Neural progenitor cell (in vitro differentiated cells): Measurements from ENCODE around the gene AHCY. TPM values are rescaled to one million over a fixed set of nuclear protein-coding genes. Genes with fewer than 3 reads are reported as not detected.
"Not testable (repeated sequence)": the region's sequence is repeated elsewhere in the genome, so short reads cannot be mapped to it uniquely, and the experiment has no call there.

Source experiments
- DNase-seq: peaks from one replicate; pipeline ENCODE4 v3.0.0-alpha.2; 2016; ENCODE audit warnings: low spot score
- H2AFZ ChIP-seq: fragments of 200-600 bp; sonication (generic); replicated peaks from 2 replicates; pipeline ENCODE4 v1.6.1; 2016; ENCODE audit warnings: antibody characterized with exemption
- H3F3A ChIP-seq: fragments of 200-600 bp; sonication (generic); 2 replicates; pipeline ENCODE4 v1.6.1; 2016; ENCODE audit warnings: antibody characterized with exemption, low read depth
- H3K27ac ChIP-seq: fragments of 200-600 bp; sonication (generic); 2 replicates; pipeline ENCODE4 v1.5.1; 2016; ENCODE audit warnings: mild to moderate bottlenecking
- H3K27me3 ChIP-seq: fragments of 200-600 bp; sonication (generic); 2 replicates; pipeline ENCODE4 v1.6.1; 2016; ENCODE audit warnings: mild to moderate bottlenecking, moderate library complexity
- H3K36me3 ChIP-seq: fragments of 200-600 bp; sonication (generic); 2 replicates; pipeline ENCODE4 v1.5.1; 2016
- H3K4me1 ChIP-seq: fragments of 200-600 bp; sonication (generic); 2 replicates; pipeline ENCODE4 v1.6.1; 2016; ENCODE audit warnings: mixed run types
- H3K4me2 ChIP-seq: fragments of 200-600 bp; sonication (generic); 2 replicates; pipeline ENCODE4 v1.6.1; 2016
- H3K4me3 ChIP-seq: fragments of 200-600 bp; sonication (generic); 2 replicates; pipeline ENCODE4 v1.5.1; 2016
- H3K79me2 ChIP-seq: fragments of 200-600 bp; sonication (generic); 2 replicates; pipeline ENCODE4 v1.6.1; 2016; ENCODE audit warnings: low read depth
- H3K9ac ChIP-seq: fragments of 200-600 bp; sonication (generic); 2 replicates; pipeline ENCODE4 v1.6.1; 2016
- H3K9me3 ChIP-seq: fragments of 200-600 bp; sonication (generic); 2 replicates; pipeline ENCODE4 v1.5.1; 2016; ENCODE audit warnings: low read depth
- H4K20me1 ChIP-seq: fragments of 200-600 bp; sonication (generic); 2 replicates; pipeline ENCODE4 v1.6.1; 2016; ENCODE audit warnings: low read depth
- H3K27ac Mint-ChIP-seq: 3 replicates; pipeline ENCODE4 v1.8.0; 2021; ENCODE audit warnings: mixed read lengths
- H3K27me3 Mint-ChIP-seq: 2 replicates; pipeline ENCODE4 v1.8.0; 2022; ENCODE audit warnings: low read depth, mild to moderate bottlenecking, inconsistent platforms, moderate library complexity, mixed read lengths; ENCODE audit not compliant: insufficient read depth
- H3K36me3 Mint-ChIP-seq: 3 replicates; pipeline ENCODE4 v1.8.0; 2021; ENCODE audit warnings: mixed read lengths
- H3K4me1 Mint-ChIP-seq: 3 replicates; pipeline ENCODE4 v1.8.0; 2021; ENCODE audit warnings: mixed read lengths
- H3K4me3 Mint-ChIP-seq: 3 replicates; pipeline ENCODE4 v1.8.0; 2021; ENCODE audit warnings: mild to moderate bottlenecking, moderate library complexity, mixed read lengths
- H3K9me3 Mint-ChIP-seq: 3 replicates; pipeline ENCODE4 v1.8.0; 2020; ENCODE audit warnings: mixed read lengths
- EZH2 ChIP-seq: fragments of 200-600 bp; sonication (generic); IDR thresholded peaks from 2 replicates; pipeline ENCODE4 v1.6.1; 2017; ENCODE audit warnings: antibody characterized with exemption, mild to moderate bottlenecking, moderate library complexity
- EZH2phosphoT487 ChIP-seq: fragments of 200-600 bp; sonication (generic); IDR thresholded peaks from 2 replicates; pipeline ENCODE4 v1.6.1; 2017; ENCODE audit warnings: antibody characterized with exemption
- total RNA-seq: library from RNA; depleted of rRNA; stranded (reverse); fragments of >200 nt; gene quantifications from 2 replicates; pipeline ENCODE4 v1.2.3, GENCODE V29; 2015; ENCODE audit warnings: low replicate concordance
- TF ChIP-seq, protein P1 (sequence below): fragments of 200-600 bp; sonication (generic); IDR thresholded peaks from 2 replicates; pipeline ENCODE4 v1.5.1; 2017; ENCODE audit warnings: antibody characterized with exemption, mild to moderate bottlenecking

The AHCY gene
- total RNA-seq, 1 donor from 2014 or later = 184 TPM

DNA sequence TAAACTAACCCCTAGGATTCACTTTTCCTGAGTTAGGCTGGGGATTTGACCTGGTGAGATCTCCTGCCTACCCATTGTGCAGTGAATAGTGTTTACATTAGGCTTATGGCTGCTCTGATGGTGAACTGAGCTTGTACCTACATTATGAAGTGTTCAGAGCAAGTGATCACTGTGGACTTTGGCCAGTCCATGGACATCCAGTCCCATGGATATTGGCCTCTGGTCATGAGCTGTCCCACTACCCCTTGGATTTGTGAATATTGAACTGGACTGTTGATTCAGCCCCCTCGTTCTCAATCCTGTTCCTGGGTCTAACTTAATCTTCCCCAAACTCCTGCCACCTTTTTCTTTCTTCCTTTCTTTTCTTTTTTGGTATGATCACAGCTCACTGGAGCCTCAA is 48.2 kb downstream of the AHCY start:
- no peak for DNase-seq
- H3K27ac ChIP-seq = no peak overlapping the region
- no peaks in the 10 kb centered on the region for H3K36me3 ChIP-seq
- Mint-ChIP-seq H3K9me3 (no peaks in the 10 kb centered on the region), H3K36me3 (peaks cover 1% of the 10 kb centered on the region), H3K4me3 (no peak overlapping the region), H3K27ac (no peak overlapping the region), H3K27me3 (no peaks in the 10 kb centered on the region), H3K4me1 (peaks cover 10% of the 10 kb centered on the region)
- no peak overlapping the region for H3K9ac ChIP-seq
- H3K4me3 ChIP-seq = no peak overlapping the region
- H4K20me1 ChIP-seq = no peaks in the 10 kb centered on the region
- H3K4me1 ChIP-seq = no peaks in the 10 kb centered on the region
- no peaks in the 10 kb centered on the region for H3K9me3 ChIP-seq
- TF ChIP-seq EZH2phosphoT487 (no peak), EZH2 (no peak)
- TF ChIP-seq, protein P1, sequence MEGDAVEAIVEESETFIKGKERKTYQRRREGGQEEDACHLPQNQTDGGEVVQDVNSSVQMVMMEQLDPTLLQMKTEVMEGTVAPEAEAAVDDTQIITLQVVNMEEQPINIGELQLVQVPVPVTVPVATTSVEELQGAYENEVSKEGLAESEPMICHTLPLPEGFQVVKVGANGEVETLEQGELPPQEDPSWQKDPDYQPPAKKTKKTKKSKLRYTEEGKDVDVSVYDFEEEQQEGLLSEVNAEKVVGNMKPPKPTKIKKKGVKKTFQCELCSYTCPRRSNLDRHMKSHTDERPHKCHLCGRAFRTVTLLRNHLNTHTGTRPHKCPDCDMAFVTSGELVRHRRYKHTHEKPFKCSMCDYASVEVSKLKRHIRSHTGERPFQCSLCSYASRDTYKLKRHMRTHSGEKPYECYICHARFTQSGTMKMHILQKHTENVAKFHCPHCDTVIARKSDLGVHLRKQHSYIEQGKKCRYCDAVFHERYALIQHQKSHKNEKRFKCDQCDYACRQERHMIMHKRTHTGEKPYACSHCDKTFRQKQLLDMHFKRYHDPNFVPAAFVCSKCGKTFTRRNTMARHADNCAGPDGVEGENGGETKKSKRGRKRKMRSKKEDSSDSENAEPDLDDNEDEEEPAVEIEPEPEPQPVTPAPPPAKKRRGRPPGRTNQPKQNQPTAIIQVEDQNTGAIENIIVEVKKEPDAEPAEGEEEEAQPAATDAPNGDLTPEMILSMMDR = no peak
- no peak overlapping the region for H2AFZ ChIP-seq
- H3K27me3 ChIP-seq = no peaks in the 10 kb centered on the region
- H3K4me2 ChIP-seq = no peak overlapping the region
- no peaks in the 10 kb centered on the region for H3K79me2 ChIP-seq
- no peaks in the 10 kb centered on the region for H3F3A ChIP-seq

DNA sequence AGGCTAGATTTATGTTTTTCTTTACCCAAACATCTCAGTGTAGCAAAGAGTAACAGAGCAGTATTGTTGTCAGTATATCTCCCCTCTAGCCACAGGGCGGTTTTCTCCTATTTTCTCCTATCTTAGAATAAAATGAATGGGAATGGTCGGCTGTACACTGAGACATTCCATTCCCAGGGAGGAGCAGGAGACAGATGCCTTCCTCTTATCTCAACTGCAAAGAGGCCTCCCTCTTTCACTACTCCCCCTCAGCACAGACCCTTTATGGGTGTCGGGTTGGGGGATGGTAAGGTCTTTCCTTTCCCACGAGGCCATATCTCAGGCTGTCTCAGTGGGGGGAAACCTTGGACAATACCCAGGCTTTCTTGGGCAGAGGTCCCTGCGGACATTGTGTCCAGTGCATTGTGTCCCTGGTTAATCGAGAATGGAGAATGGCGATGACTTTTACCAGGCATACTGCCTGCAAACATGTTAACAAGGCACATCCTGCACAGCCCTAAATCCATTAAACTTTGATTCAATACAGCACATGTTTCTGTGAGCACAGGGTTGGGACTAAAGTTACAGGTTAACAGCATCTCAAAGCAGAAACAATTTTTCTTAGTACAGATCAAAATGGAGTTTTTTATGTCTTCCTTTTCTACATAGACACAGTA is 50.6 kb downstream of the AHCY start:
- not testable (repeated sequence) for H3K79me2 ChIP-seq, H3K36me3 ChIP-seq, H3K36me3 Mint-ChIP-seq, H3K27me3 ChIP-seq, H2AFZ ChIP-seq, DNase-seq, H3K27me3 Mint-ChIP-seq, H3K4me1 ChIP-seq, H3K27ac ChIP-seq, H3K4me3 ChIP-seq, H3K9me3 ChIP-seq, H3K4me2 ChIP-seq, H4K20me1 ChIP-seq, H3K9ac ChIP-seq, H3F3A ChIP-seq, H3K4me3 Mint-ChIP-seq, H3K9me3 Mint-ChIP-seq
- Mint-ChIP-seq H3K4me1 (peaks cover 12% of the 10 kb centered on the region), H3K27ac (peak overlapping the region; percentile 42)

DNA sequence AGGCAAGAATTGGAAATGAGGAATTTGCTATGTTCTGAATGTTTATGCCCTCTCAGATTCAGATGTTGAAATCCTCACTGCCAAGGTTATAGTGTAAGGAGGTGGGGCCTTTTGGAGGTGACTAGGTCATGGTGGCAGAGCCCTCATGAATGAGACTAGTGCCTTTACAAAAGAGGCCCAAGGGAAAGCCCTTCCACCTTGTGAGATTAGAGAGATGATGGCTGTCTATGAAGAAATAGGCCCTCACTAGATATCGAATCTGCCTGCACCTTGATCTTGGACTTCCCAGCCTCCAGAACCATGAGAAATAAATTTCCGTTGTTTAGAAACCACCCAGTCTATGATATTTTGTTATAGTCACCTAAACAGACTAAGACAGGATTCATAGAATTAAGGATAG is 51.5 kb downstream of the AHCY start:
- H3K9ac ChIP-seq = no peak overlapping the region
- no peak overlapping the region for H2AFZ ChIP-seq
- H3K27ac Mint-ChIP-seq = no peak overlapping the region
- no peak overlapping the region for H3K4me3 Mint-ChIP-seq
- no peaks in the 10 kb centered on the region for H3K79me2 ChIP-seq
- no peaks in the 10 kb centered on the region for H3K36me3 ChIP-seq
- H3K27ac ChIP-seq = no peak overlapping the region
- no peak for DNase-seq
- no peaks in the 10 kb centered on the region for H3K27me3 Mint-ChIP-seq
- no peaks in the 10 kb centered on the region for H4K20me1 ChIP-seq
- peaks cover 11% of the 10 kb centered on the region for H3K4me1 Mint-ChIP-seq
- H3K9me3 Mint-ChIP-seq = no peaks in the 10 kb centered on the region
- H3K9me3 ChIP-seq = no peaks in the 10 kb centered on the region
- no peaks in the 10 kb centered on the region for H3K4me1 ChIP-seq
- H3K4me3 ChIP-seq = no peak overlapping the region
- TF ChIP-seq EZH2phosphoT487 (no peak), EZH2 (no peak)
- TF ChIP-seq, protein P1 = no peak
- H3K27me3 ChIP-seq = no peaks in the 10 kb centered on the region
- H3K36me3 Mint-ChIP-seq = peaks cover 1% of the 10 kb centered on the region
- no peaks in the 10 kb centered on the region for H3F3A ChIP-seq
- no peak overlapping the region for H3K4me2 ChIP-seq

DNA sequence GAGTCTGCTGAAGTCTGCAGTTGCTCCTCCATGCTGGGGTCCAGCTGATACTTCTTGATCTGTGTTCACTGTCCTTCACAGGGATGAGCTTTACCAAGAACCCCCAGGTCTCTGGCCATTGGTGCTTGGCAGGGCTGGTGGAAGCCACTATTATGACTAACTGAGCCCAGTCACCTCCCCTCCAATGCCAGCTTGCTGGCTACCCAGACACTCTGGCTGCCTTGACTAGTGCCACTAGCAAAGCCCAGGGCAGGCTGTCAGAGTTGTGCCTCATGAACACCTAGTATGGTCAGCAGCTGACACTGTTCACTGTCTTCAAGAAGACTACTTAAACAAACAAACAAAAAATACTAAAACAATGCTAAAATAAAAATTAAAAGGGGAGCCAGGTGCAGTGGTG is 53.1 kb downstream of the AHCY start:
- Mint-ChIP-seq H3K27ac (no peak overlapping the region), H3K9me3 (no peaks in the 10 kb centered on the region), H3K4me1 (peaks cover 9% of the 10 kb centered on the region), H3K4me3 (no peak overlapping the region), H3K27me3 (no peaks in the 10 kb centered on the region), H3K36me3 (peaks cover 1% of the 10 kb centered on the region)
- H3K27ac ChIP-seq = no peak overlapping the region
- no peak overlapping the region for H3K4me3 ChIP-seq
- H4K20me1 ChIP-seq = no peaks in the 10 kb centered on the region
- no peaks in the 10 kb centered on the region for H3F3A ChIP-seq
- no peak overlapping the region for H2AFZ ChIP-seq
- no peak for DNase-seq
- H3K4me1 ChIP-seq = no peaks in the 10 kb centered on the region
- no peaks in the 10 kb centered on the region for H3K36me3 ChIP-seq
- no peaks in the 10 kb centered on the region for H3K27me3 ChIP-seq
- H3K9me3 ChIP-seq = no peaks in the 10 kb centered on the region
- no peak overlapping the region for H3K4me2 ChIP-seq
- H3K79me2 ChIP-seq = no peaks in the 10 kb centered on the region
- TF ChIP-seq EZH2 = no peak
- TF ChIP-seq, protein P1 = no peak
- TF ChIP-seq EZH2phosphoT487 = no peak
- no peak overlapping the region for H3K9ac ChIP-seq
